Naive B cell (primary cell): Measurements from ENCODE around the gene NECAB3. TPM values are rescaled to one million over a fixed set of nuclear protein-coding genes. Genes with fewer than 3 reads are reported as not detected.
"Not testable (repeated sequence)": the region's sequence is repeated elsewhere in the genome, so short reads cannot be mapped to it uniquely, and the experiment has no call there.

Experiments used
- ATAC-seq, 2 donors: fragments of 150-1000 bp; cut with Tn5 transposase; 2 replicates each; pipeline ENCODE4 v1.10.0; 2021; ENCODE audit warnings: low read depth in 2 of 2, mild to moderate bottlenecking in 2 of 2, moderate library complexity in 2 of 2
- DNase-seq: peaks from one replicate; pipeline ENCODE4 v3.0.0; 2022
- H3K27ac Mint-ChIP-seq, 6 donors: one replicate each; pipeline ENCODE4 v1.8.0; 2020 to 2022; ENCODE audit warnings: mild to moderate bottlenecking in 6 of 6, mixed read lengths in 6 of 6, moderate library complexity in 5 of 6, inconsistent platforms in 2 of 6
- H3K27me3 Mint-ChIP-seq, 3 donors: one replicate each; pipeline ENCODE4 v1.8.0; 2021 to 2022; ENCODE audit warnings: mixed read lengths in 3 of 3, mild to moderate bottlenecking in 1 of 3
- H3K36me3 Mint-ChIP-seq, 2 donors: one replicate each; pipeline ENCODE4 v1.8.0; 2020 to 2022; ENCODE audit warnings: mixed read lengths in 2 of 2, inconsistent platforms in 1 of 2, mild to moderate bottlenecking in 1 of 2
- H3K4me1 Mint-ChIP-seq, 3 donors: one replicate each; pipeline ENCODE4 v1.8.0; 2020 to 2022; ENCODE audit warnings: mixed read lengths in 3 of 3, inconsistent platforms in 1 of 3, mild to moderate bottlenecking in 1 of 3, moderate library complexity in 1 of 3
- H3K4me3 Mint-ChIP-seq, 8 donors: one replicate each; pipeline ENCODE4 v1.8.0; 2020 to 2022; ENCODE audit warnings: mild to moderate bottlenecking in 8 of 8, mixed read lengths in 8 of 8, moderate library complexity in 8 of 8, inconsistent platforms in 2 of 8
- H3K9me3 Mint-ChIP-seq, 7 donors: one replicate each; pipeline ENCODE4 v1.8.0; 2020 to 2022; ENCODE audit warnings: mixed read lengths in 7 of 7, mild to moderate bottlenecking in 5 of 7, inconsistent platforms in 2 of 7, moderate library complexity in 1 of 7
- polyA plus RNA-seq, 6 donors: library from polyadenylated mRNA; unstranded; fragments of 300-500 nt; fragmentation: Illumina TruSeq; gene quantifications; one replicate each; pipeline ENCODE4 v1.2.3, GENCODE V29; 2021; ENCODE audit warnings: low read depth in 6 of 6

NECAB3 gene
- polyA plus RNA-seq, 6 donors from 2014 or later = 0.74 to 1.0 (median 0.82) TPM; not detected in 3

DNA sequence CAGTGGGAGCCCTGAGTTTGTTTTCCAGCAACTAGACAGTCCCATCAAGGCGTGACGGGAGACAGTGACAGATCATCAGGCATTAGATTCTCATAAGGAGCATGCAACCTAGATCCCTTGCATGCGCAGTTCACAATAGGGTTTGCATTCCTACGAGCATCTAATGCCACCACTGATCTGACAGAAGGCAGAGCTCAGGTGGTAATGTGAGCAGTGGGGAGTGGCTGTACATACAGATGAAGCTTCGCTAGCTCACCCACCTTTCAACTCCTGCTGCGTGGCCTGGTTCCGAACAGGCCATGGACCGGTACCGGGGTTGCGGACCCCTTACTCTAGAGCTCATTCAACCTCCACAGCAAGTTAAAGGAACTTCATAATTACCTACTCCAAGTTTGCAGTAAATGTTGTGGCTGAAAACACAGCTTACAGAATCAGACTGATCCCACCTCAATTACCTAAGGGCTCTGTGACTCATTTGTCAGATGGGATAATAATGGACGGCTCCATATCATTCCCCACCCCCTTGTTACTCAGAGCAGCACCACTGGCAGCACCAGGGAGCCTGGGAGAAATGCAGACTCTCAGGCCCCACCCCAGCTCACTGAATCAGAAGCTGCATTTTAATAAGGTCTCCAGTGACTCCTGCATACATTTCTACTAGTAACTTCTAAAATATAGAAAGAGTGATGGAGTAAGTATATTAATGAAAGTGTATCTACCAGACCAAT, 30.1 kb upstream of the NECAB3 start:
- Mint-ChIP-seq H3K36me3 (peaks cover 0 to 6% of the 10 kb centered on the region in 2 donors), H3K9me3 (peaks cover 0 to 2% (median 0%) of the 10 kb centered on the region in 7 donors), H3K27ac (no peak overlapping the region), H3K4me1 (peaks cover 0 to 3% (median 0%) of the 10 kb centered on the region in 3 donors), H3K27me3 (no peaks in the 10 kb centered on the region), H3K4me3 (no peak overlapping the region)
- ATAC-seq (no peak), DNase-seq (no peak)

DNA sequence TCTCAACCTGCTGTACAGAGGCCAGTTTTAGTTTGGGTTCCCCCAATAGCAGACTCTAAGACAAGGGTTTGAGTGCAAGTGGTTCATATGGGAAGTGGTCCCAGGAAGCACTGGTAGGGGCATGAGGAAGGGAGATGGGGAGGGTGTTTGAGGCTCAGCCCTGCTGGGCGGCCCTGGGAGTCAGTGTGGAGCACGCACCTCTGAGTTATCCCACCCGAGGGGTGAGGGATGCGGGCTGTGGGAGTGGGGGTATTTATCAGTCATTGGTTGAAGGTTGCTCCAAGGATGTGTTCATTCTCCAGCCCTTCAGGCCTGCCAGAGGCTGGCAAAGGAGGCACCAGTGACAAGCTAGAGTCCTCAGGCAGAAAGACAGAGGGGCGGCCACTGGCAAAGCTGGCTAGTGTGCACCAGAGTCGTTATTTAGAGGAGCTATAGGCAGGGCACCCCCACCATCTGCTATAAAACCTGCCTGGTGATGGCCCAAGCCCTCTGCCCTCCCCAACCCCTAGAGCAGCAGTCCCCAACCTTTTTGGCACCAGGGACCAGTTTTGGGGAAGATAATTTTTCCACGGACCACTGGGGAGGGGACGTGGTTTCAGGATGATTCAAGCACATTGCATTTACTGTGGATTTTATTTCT, 29.4 kb upstream of the NECAB3 start:
- no peak for ATAC-seq
- Mint-ChIP-seq H3K4me3 (no peak overlapping the region), H3K4me1 (peaks cover 0 to 3% (median 0%) of the 10 kb centered on the region in 3 donors), H3K36me3 (peaks cover 0 to 6% of the 10 kb centered on the region in 2 donors), H3K9me3 (peaks cover 0 to 2% (median 0%) of the 10 kb centered on the region in 7 donors), H3K27ac (no peak overlapping the region), H3K27me3 (no peaks in the 10 kb centered on the region)
- no peak for DNase-seq

DNA sequence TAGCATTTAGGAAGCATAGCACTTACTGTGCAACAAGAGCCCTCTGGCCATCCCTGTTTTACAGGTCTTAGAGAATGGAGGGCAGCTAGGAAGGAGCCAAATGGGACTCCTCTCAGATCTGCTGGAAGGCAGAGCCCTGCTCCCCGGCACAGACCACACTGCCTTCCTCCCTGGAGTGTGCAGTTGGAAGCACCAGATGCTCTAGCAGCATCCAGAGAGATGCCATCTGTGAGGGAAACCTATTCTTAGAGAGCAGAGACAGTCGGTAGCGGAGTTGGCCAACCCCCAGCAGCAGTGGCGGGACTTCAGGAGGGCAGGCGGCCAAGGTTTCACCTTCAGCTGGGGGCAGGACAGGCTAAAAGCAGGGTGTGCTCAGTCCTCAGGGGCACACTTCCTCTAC, 28.6 kb upstream of the NECAB3 start:
- Mint-ChIP-seq H3K4me3 (no peak overlapping the region), H3K9me3 (peaks cover 0 to 2% (median 0%) of the 10 kb centered on the region in 7 donors), H3K27ac (no peak overlapping the region)

DNA sequence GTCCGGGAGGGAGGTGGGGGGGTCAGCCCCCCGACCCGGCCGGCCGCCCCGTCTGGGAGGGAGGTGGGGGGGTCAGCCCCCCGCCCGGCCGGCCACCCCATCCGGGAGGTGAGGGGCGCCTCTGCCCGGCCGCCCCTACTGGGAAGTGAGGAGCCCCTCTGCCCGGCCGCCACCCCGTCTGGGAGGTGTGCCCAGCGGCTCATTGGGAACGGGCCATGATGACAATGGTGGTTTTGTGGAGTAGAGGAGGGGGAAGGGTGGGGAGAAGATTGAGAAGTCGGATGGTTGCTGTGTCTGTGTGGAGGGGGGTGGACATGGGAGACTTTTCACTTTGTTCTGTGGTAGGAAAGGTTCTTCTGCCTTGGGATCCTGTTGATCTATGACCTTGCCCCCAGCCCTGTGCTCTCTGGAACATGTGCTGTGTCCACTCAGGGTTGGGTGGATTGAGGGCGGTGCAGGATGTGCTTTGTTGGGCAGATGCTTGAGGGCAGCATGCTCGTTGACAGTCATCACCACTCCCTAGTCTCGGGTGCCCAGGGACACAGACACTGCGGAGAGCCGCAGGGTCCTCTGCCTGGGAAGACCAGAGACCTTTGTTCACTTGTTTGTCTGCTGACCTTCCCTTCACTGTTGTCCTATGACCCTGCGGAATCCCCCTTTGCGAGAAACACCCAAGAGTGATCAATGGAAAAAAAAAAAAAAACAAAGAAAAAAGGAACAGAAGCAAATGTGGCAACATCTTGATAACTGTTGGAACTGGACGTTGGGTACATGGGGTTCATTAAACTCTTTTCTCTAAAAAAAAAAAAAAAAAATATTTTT, 27.6 kb upstream of the NECAB3 start:
- Mint-ChIP-seq H3K27ac (no peak overlapping the region), H3K27me3 (no peaks in the 10 kb centered on the region), H3K36me3 (no peaks in the 10 kb centered on the region), H3K4me3 (no peak overlapping the region), H3K9me3 (peaks cover 0 to 2% (median 0%) of the 10 kb centered on the region in 7 donors), H3K4me1 (peaks cover 0 to 3% (median 0%) of the 10 kb centered on the region in 3 donors)
- no peak for ATAC-seq
- no peak for DNase-seq

More for the DNA sequence above, 28.6 kb upstream of the NECAB3 start:
- ATAC-seq (no peak), DNase-seq (no peak)
- peaks cover 0 to 6% of the 10 kb centered on the region in 2 donors for H3K36me3 Mint-ChIP-seq
- no peaks in the 10 kb centered on the region for H3K27me3 Mint-ChIP-seq
- peaks cover 0 to 3% (median 0%) of the 10 kb centered on the region in 3 donors for H3K4me1 Mint-ChIP-seq

DNA sequence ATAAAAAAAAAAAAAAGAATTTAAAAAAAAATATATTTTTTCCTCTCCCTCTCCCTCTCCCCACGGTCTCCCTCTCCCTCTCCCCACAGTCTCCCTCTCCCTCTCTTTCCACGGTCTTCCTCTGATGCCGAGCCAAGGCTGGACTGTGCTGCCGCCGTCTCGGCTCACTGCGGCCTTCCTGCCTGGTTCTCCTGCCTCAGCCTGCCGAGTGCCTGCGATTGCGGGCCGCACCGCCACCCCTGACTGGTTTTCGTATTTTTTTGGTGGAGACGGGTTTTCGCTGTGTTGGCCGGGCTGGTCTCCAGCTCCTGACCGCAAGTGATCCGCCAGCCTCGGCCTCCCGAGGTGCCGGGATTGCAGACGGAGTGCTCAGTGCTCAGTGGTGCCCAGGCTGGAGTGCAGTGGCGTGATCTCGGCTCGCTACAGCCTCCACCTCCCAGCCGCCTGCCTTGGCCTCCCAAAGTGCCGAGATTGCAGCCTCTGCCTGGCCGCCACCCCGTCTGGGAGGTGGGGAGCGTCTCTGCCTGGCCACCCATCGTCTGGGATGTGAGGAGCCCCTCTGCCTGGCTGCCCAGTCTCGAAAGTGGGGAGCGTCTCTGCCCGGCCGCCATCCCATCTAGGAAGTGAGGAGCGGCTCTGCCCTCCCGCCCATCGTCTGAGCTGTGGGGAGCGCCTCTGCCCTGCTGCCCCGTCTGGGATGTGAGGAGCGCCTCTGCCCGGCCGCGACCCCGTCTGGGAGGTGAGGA, 26.6 kb upstream of the NECAB3 start:
- H3K4me3 Mint-ChIP-seq, H3K9me3 Mint-ChIP-seq, ATAC-seq, H3K27ac Mint-ChIP-seq, DNase-seq, H3K27me3 Mint-ChIP-seq, H3K36me3 Mint-ChIP-seq, H3K4me1 Mint-ChIP-seq: not testable (repeated sequence)

DNA sequence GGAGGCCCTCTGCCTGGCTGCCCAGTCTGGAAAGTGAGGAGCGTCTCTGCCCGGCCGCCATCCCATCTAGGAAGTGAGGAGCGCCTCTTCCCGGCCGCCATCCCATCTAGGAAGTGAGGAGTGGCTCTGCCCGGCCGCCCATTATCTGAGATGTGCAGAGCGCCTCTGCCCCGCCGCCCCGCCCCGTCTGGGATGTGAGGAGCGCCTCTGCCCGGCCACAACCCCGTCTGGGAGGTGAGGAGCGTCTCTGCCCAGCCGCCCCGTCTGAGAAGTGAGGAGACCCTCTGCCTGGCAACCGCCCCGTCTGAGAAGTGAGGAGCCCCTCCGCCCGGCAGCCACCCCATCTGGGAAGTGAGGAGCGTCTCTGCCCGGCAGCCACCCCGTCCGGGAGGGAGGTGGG, 24.7 kb upstream of the NECAB3 start:
- not testable (repeated sequence) for H3K4me3 Mint-ChIP-seq, H3K4me1 Mint-ChIP-seq, DNase-seq, H3K36me3 Mint-ChIP-seq, H3K27me3 Mint-ChIP-seq, H3K9me3 Mint-ChIP-seq, ATAC-seq, H3K27ac Mint-ChIP-seq

DNA sequence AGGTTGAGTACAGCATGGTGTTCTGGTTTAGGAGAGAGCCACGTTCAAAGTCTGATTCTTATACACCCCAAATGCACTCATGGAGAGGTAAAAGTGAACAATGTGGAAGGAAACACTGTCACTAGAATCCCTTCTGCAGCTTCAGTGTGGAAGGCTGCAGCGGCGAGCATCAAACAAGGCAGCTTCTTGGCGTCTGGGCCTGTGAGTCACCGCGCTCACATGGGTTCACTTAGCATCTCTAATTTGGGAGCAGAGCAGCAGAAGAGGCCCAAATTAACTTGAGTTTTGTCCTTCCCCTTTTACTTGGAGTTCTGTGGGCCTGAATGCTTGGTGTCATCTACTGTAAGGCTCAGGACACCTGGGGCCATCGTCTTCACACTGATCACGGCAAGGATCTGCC, 22.9 kb upstream of the NECAB3 start:
- H3K27ac Mint-ChIP-seq = peak overlapping the region in 1 of 6 donors; percentile 30
- H3K4me3 Mint-ChIP-seq = no peak overlapping the region
- no peaks in the 10 kb centered on the region for H3K36me3 Mint-ChIP-seq
- H3K27me3 Mint-ChIP-seq = no peaks in the 10 kb centered on the region
- H3K4me1 Mint-ChIP-seq = peaks cover 0 to 3% (median 0%) of the 10 kb centered on the region in 3 donors
- H3K9me3 Mint-ChIP-seq = peaks cover 0 to 2% (median 0%) of the 10 kb centered on the region in 7 donors
- ATAC-seq (no peak), DNase-seq (no peak)

DNA sequence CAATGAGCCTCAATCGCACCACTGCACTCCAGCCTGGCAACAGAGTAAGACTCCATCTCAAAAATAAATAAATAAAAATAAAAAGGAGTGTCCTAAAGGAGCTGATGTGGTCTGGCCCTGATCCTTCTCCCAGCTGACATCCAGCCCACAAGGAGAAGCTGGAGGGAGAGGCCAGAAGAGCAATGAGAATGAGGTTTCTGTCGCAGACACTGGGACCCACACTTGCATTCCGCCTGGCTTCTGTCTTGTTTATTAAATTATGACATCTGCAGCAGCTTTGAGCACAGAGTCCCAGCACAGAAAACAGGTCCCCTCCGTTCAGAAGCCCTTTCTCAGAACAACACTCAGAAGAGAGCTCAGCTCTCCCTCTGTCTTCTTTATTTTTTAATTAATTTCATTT, 22.2 kb upstream of the NECAB3 start:
- no peak for ATAC-seq
- peaks cover 0 to 5% (median 0%) of the 10 kb centered on the region in 3 donors for H3K4me1 Mint-ChIP-seq
- no peaks in the 10 kb centered on the region for H3K36me3 Mint-ChIP-seq
- H3K4me3 Mint-ChIP-seq = no peak overlapping the region
- H3K27ac Mint-ChIP-seq = no peak overlapping the region
- H3K27me3 Mint-ChIP-seq = no peaks in the 10 kb centered on the region
- H3K9me3 Mint-ChIP-seq = peaks cover 0 to 2% (median 0%) of the 10 kb centered on the region in 7 donors
- DNase-seq = no peak

DNA sequence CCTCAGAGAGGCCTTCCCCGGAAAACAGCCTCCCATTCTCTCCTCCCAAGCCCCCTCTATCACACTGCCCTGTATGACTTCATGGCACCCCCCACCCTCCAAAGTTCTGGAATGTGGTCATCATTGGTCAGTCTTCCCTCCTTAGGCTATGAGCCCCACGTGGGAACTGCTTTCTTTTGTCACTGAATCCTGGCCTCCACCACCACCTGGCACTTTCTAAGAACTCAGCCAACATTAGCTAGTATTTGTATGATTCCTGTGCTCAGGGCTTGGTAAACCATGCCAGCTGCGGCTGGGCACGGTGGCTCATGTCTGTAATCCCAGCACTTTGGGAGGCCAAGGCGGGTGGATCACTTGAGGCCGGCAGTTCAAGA, 20.4 kb upstream of the NECAB3 start:
- Mint-ChIP-seq H3K9me3 (peaks cover 0 to 2% (median 0%) of the 10 kb centered on the region in 7 donors), H3K4me1 (peaks cover 0 to 7% (median 0%) of the 10 kb centered on the region in 3 donors), H3K4me3 (no peak overlapping the region), H3K36me3 (no peaks in the 10 kb centered on the region), H3K27ac (peak overlapping the region in 1 of 6 donors; percentile 14), H3K27me3 (no peaks in the 10 kb centered on the region)
- ATAC-seq (no peak), DNase-seq (no peak)

DNA sequence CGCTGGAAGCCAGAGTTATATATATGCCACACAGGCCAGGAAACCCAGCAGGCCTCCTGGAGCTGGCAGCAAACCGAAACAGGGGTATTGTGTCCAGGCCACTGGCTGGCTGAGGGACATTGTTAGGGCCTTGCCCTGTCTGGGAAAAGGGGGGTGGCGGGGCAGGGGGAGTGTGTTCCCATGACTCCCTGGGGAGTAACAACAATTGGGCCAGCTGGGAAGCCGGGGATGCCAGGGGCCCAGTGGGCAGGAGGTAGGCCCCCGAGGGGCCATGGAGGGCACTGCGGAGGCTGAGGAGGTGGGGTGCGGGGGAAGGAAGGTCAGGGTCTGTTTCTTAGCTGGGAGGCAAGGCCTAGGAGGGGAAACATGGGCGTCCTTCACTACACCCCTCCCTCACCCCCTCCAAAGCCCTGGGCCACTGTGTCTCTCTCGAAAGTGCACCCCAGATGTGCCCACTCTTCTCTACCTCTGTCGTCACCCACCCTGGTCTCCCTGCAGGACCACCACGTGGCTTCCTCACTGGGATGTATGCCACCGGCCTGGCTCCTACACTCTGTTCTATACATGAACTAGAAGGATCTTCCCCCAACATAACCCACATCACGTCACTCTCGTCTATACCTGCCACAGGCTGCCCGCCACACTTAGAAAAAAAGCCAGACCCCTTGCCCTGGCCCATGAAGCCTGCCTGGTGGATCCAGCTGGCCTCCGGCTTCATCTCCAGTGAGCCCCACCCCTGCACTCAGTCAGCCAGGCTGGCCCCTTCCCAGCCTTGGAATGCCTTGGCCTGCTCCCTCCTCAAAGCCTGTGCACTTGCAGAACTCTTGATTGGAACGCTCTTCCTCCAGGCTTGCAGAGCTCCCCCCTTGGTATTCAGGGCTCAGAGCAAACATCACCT, 19.8 kb upstream of the NECAB3 start:
- no peak for DNase-seq
- H3K36me3 Mint-ChIP-seq = no peaks in the 10 kb centered on the region
- H3K27me3 Mint-ChIP-seq = no peaks in the 10 kb centered on the region
- H3K27ac Mint-ChIP-seq = peak overlapping the region in 1 of 6 donors; percentile 14
- peaks cover 0 to 2% (median 0%) of the 10 kb centered on the region in 7 donors for H3K9me3 Mint-ChIP-seq
- H3K4me3 Mint-ChIP-seq = no peak overlapping the region
- ATAC-seq = no peak
- H3K4me1 Mint-ChIP-seq = peaks cover 0 to 7% (median 0%) of the 10 kb centered on the region in 3 donors

DNA sequence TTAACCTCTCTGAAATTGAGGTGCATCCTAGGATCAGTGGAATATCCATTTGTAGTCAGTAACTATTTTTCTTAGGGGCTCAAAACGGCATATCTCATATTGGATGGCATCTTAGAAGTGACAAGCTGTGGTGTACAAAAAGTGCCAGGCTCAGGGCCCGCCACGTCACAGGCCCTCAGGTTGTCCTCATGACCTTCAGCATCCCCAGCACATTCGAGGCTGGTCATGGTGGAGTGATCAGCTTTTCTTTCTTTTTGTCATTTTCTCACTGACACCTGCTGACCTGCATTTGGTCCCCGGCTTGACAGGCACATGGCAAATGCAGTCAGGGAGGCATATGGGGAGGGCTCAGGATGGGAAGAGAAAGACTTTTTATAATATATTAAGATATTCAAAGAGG, 19.1 kb upstream of the NECAB3 start:
- H3K9me3 Mint-ChIP-seq = no peaks in the 10 kb centered on the region
- H3K4me3 Mint-ChIP-seq = no peak overlapping the region
- H3K27ac Mint-ChIP-seq = peak overlapping the region in 1 of 6 donors; percentile 47
- H3K27me3 Mint-ChIP-seq = no peaks in the 10 kb centered on the region
- H3K36me3 Mint-ChIP-seq = no peaks in the 10 kb centered on the region
- ATAC-seq = no peak
- H3K4me1 Mint-ChIP-seq = peaks cover 0 to 7% (median 0%) of the 10 kb centered on the region in 3 donors
- no peak for DNase-seq

DNA sequence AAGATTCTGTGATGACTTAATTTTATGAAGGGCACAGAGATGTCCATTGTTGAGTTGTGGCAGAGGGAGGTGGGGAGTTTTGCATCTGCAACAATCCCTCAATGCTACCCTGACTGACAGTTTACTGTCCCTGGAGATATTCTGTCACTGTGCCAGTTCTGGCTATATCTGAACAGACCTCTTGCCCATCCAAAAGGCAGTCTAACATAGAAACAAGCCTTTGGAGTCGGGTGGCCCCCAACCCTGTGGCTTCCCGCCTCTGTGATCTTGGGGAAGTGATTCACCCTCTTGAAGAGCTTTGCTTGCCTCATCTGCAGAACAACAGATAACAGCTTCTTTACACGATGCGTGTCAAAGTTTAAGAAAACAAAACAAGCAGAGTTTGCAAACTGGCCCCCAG, 15.7 kb upstream of the NECAB3 start:
- ATAC-seq (no peak), DNase-seq (no peak)
- Mint-ChIP-seq H3K27me3 (no peaks in the 10 kb centered on the region), H3K9me3 (no peaks in the 10 kb centered on the region), H3K36me3 (no peaks in the 10 kb centered on the region), H3K4me1 (peaks cover 10 to 18% (median 13%) of the 10 kb centered on the region in 3 donors), H3K4me3 (no peak overlapping the region), H3K27ac (no peak overlapping the region)
